Brain microvascular endothelial cell (primary cell): ENCODE results near the gene CDR2.

Experiments used
- DNase-seq: peaks from one replicate; pipeline ENCODE4 v3.0.0-alpha.2; 2020
- H3K27ac ChIP-seq: fragments of 250-450 bp; sonication (Bioruptor Pico); 2 replicates; pipeline ENCODE4 v1.5.1; 2020; ENCODE audit warnings: mild to moderate bottlenecking, moderate library complexity
- H3K27me3 ChIP-seq: fragments of 250-450 bp; sonication (Bioruptor Pico); replicated peaks from 2 replicates; pipeline ENCODE4 v1.5.1; 2020; ENCODE audit warnings: mild to moderate bottlenecking
- H3K36me3 ChIP-seq: fragments of 250-450 bp; sonication (Bioruptor Pico); replicated peaks from 2 replicates; pipeline ENCODE4 v1.5.1; 2020; ENCODE audit warnings: mild to moderate bottlenecking
- H3K4me3 ChIP-seq: 2 replicates; pipeline ENCODE4 v1.5.1; 2011; ENCODE audit warnings: low read depth, mild to moderate bottlenecking, control low read depth, low read length, moderate library complexity
- CTCF ChIP-seq: IDR thresholded peaks from 2 replicates; pipeline ENCODE4 v1.5.1; 2011; ENCODE audit warnings: low read depth, mild to moderate bottlenecking, moderate library complexity, low read length, control low read depth, inconsistent platforms; ENCODE audit errors: missing control alignments
- in situ Hi-C: cut with HindIII; loops from 2 replicates; pipeline ENCODE4 v1.10.0; 2017; ENCODE audit warnings: low sequenced_read_pairs, low pct_ligation_motif_present

The CDR2 gene

GRCh38 chr16:22315979-22316378 lies 58.4 kb downstream of the CDR2 start:
- no peak overlapping the region for H3K27ac ChIP-seq
- TF ChIP-seq CTCF = no peak
- no peak for DNase-seq
- no peak overlapping the region for H3K4me3 ChIP-seq
- no peaks in the 10 kb centered on the region for H3K27me3 ChIP-seq
- in situ Hi-C loops = no loop called here
- H3K36me3 ChIP-seq = peaks cover 47% of the 10 kb centered on the region

GRCh38 chr16:22314661-22315626 lies 59.5 kb downstream of the CDR2 start:
- no peak for DNase-seq
- Histone ChIP-seq H3K36me3 (peaks cover 49% of the 10 kb centered on the region), H3K4me3 (no peak overlapping the region), H3K27ac (no peak overlapping the region), H3K27me3 (no peaks in the 10 kb centered on the region)
- TF ChIP-seq CTCF = no peak
- in situ Hi-C loops = no loop called here

GRCh38 chr16:22313876-22314470 lies 60.4 kb downstream of the CDR2 start:
- TF ChIP-seq CTCF = no peak
- no peak overlapping the region for H3K4me3 ChIP-seq
- no peak overlapping the region for H3K27ac ChIP-seq
- H3K27me3 ChIP-seq = no peaks in the 10 kb centered on the region
- in situ Hi-C loops = no loop called here
- H3K36me3 ChIP-seq = peaks cover 57% of the 10 kb centered on the region
- no peak for DNase-seq

GRCh38 chr16:22312897-22313781 lies 61.3 kb downstream of the CDR2 start:
- H3K4me3 ChIP-seq = no peak overlapping the region
- peaks cover 60% of the 10 kb centered on the region for H3K36me3 ChIP-seq
- no peak for DNase-seq
- H3K27ac ChIP-seq = no peak overlapping the region
- no peaks in the 10 kb centered on the region for H3K27me3 ChIP-seq
- no peak for TF ChIP-seq CTCF
- in situ Hi-C loops = no loop called here

- Histone ChIP-seq H3K36me3 (peaks cover 68% of the 10 kb centered on the region), H3K27ac (no peak overlapping the region), H3K27me3 (no peaks in the 10 kb centered on the region), H3K4me3 (no peak overlapping the region)
- DNase-seq = no peak
- TF ChIP-seq CTCF = no peak
- in situ Hi-C loops = no loop called here
These were observed 62.9 kb downstream of the CDR2 start for GRCh38 chr16:22311520-22311919.
